Uterus (tissue), 4 donors: ENCODE results near the gene CACUL1. TPM values are rescaled to one million over a fixed set of nuclear protein-coding genes. Genes with fewer than 3 reads are reported as not detected.
A peak's percentile ranks its signal among the peaks of the same experiment; 100 is the strongest.
"Not testable (repeated sequence)": the region's sequence is repeated elsewhere in the genome, so short reads cannot be mapped to it uniquely, and the experiment has no call there.

Source experiments
- DNase-seq, 2 donors: peaks; one replicate each; pipeline ENCODE4 v3.0.0-alpha.2; 2019 to 2020
- H3K27ac ChIP-seq, 2 donors: fragments of 200-600 bp; sonication (generic); 1 replicate in 1 of 2; 2 replicates in 1 of 2; pipeline ENCODE4 v1.5.1; 2016 to 2018
- H3K27me3 ChIP-seq, 2 donors: fragments of 200-600 bp; sonication (generic); one replicate each; pipeline ENCODE4 v1.5.1; 2018 to 2019; ENCODE audit warnings: control low read depth in 1 of 2
- H3K36me3 ChIP-seq, 2 donors: fragments of 200-600 bp; sonication (generic); one replicate each; pipeline ENCODE4 v1.5.1; 2019; ENCODE audit warnings: control low read depth in 1 of 2
- H3K4me1 ChIP-seq, 2 donors: fragments of 200-600 bp; sonication (generic); one replicate each; pipeline ENCODE4 v1.5.1; 2018 to 2019; ENCODE audit warnings: control low read depth in 1 of 2
- H3K4me3 ChIP-seq, 2 donors: fragments of 200-600 bp; sonication (generic); 1 replicate in 1 of 2; 2 replicates in 1 of 2; pipeline ENCODE4 v1.5.1; 2018 to 2019; ENCODE audit warnings: mild to moderate bottlenecking in 1 of 2
- H3K9me3 ChIP-seq, 2 donors: fragments of 200-600 bp; sonication (generic); one replicate each; pipeline ENCODE4 v1.5.1; 2019; ENCODE audit warnings: control low read depth in 1 of 2
- POLR2A ChIP-seq, 2 donors: fragments of 450-650 bp; IDR thresholded peaks; one replicate each; pipeline ENCODE4 v1.6.1; 2016; ENCODE audit warnings: antibody characterized with exemption in 2 of 2, mild to moderate bottlenecking in 1 of 2, moderate library complexity in 1 of 2
- intact Hi-C: fragments of 100-400 bp; cut with DNase I; formaldehyde crosslinking; loops from one replicate; pipeline ENCODE4 v1.15.1; 2023; ENCODE audit warnings: low total_unique reads
- total RNA-seq, 4 donors: library from RNA; depleted of rRNA in 3 of 4; stranded (reverse); fragments of >200 nt in 3 of 4; gene quantifications; one replicate each; pipeline versions ENCODE4 v1.1.0 to v1.2.4, GENCODE V29; 2014 to 2023
- TF ChIP-seq, protein P1 (sequence below), 4 experiments: fragments of 200-600 bp in 2 of 4; fragments of 450-650 bp in 2 of 4; sonication (generic) in 2 of 4; IDR thresholded peaks; one replicate each; pipeline ENCODE4 v1.5.1; 2016 to 2019; ENCODE audit warnings: antibody characterized with exemption in 4 of 4, mild to moderate bottlenecking in 2 of 4, moderate library complexity in 1 of 4
- donor health status: DM: yes; HTN: yes; CAD: no.

CACUL1 gene
- total RNA-seq, 4 donors from 2014 or later = 24.8 to 61.0 (median 29.6) TPM

DNA sequence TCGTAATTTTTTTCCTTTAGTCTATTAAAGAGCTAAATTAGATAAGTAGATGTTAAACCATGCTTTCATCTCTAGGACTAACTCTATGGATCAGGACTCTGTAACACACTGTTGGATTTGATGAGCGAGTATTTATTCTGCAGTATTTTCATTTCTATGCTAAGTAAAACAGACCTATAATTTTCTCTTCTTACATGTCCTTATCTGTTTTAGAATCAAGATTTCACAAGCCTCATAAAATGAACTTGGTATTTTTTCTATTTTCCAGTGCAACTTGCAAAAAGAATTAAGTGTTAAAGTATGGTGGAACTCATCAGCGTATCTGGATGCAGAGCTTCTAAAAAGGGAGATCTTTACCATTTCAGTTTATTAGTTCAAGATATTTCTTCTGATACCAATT is 2.4 kb downstream of the CACUL1 start:
- peak overlapping the region in 1 of 2 donors; percentile 82 for H3K4me3 ChIP-seq
- intact Hi-C loops = no loop called here

DNA sequence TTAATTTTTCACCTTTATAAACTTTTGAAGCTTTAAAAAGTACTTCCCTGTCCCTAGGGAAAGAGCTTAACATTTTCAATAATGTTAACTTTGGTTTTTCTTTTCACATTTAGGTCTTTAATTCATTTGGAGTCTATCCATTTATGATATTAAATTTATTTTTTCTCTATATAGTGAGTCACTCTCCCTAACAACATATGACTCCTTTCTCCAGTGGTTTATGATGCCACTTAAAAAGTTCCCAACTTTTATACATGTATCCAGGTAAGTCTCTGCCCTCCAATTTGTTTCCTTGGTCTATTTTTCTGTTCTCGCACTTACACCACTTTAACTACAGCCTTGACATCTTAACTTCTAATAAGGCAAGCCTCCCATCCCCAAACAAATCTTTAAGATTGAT is 3.5 kb downstream of the CACUL1 start:
- Histone ChIP-seq H3K27ac (no peak overlapping the region), H3K27me3 (no peaks in the 10 kb centered on the region), H3K36me3 (no peaks in the 10 kb centered on the region), H3K9me3 (no peaks in the 10 kb centered on the region), H3K4me1 (no peaks in the 10 kb centered on the region), H3K4me3 (no peak overlapping the region)
- intact Hi-C loops = no loop called here
- no peak for DNase-seq
- no peak for TF ChIP-seq POLR2A (IDR thresholded peaks at IDR 0.05)
- TF ChIP-seq, protein P1, sequence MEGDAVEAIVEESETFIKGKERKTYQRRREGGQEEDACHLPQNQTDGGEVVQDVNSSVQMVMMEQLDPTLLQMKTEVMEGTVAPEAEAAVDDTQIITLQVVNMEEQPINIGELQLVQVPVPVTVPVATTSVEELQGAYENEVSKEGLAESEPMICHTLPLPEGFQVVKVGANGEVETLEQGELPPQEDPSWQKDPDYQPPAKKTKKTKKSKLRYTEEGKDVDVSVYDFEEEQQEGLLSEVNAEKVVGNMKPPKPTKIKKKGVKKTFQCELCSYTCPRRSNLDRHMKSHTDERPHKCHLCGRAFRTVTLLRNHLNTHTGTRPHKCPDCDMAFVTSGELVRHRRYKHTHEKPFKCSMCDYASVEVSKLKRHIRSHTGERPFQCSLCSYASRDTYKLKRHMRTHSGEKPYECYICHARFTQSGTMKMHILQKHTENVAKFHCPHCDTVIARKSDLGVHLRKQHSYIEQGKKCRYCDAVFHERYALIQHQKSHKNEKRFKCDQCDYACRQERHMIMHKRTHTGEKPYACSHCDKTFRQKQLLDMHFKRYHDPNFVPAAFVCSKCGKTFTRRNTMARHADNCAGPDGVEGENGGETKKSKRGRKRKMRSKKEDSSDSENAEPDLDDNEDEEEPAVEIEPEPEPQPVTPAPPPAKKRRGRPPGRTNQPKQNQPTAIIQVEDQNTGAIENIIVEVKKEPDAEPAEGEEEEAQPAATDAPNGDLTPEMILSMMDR (IDR thresholded peaks at IDR 0.05) = no peak

More for the DNA sequence above, 2.4 kb downstream of the CACUL1 start:
- peak overlapping the region in 1 of 2 donors; percentile 93 for H3K27ac ChIP-seq
- H3K27me3 ChIP-seq = no peaks in the 10 kb centered on the region
- no peak for DNase-seq
- no peaks in the 10 kb centered on the region for H3K36me3 ChIP-seq
- TF ChIP-seq, protein P1 (IDR thresholded peaks at IDR 0.05) = no peak
- TF ChIP-seq POLR2A (IDR thresholded peaks at IDR 0.05) = no peak
- no peaks in the 10 kb centered on the region for H3K9me3 ChIP-seq
- no peaks in the 10 kb centered on the region for H3K4me1 ChIP-seq

DNA sequence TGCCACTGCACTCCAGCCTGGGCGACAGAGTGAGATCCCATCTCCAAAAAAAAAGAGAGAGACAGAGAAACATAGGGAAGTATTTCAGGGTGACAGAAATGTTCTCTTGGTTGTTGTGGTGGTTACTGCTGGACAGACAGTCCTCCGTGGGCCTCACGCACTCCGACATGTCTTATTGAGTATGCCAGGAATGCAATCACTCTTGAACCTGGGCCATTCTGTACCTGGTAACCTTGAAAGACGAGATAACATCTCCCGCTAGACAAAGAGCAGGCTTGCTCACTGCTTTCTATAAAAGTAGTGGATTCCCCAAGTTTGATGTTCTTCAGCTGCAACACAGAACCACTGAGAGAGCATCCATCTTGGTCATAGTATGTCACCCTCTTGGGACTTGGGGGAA is 6.7 kb downstream of the CACUL1 start:
- H3K4me1 ChIP-seq = peaks cover 0 to 3% of the 10 kb centered on the region in 2 donors
- intact Hi-C loops = no loop called here
- no peak for TF ChIP-seq POLR2A (IDR thresholded peaks at IDR 0.05)

DNA sequence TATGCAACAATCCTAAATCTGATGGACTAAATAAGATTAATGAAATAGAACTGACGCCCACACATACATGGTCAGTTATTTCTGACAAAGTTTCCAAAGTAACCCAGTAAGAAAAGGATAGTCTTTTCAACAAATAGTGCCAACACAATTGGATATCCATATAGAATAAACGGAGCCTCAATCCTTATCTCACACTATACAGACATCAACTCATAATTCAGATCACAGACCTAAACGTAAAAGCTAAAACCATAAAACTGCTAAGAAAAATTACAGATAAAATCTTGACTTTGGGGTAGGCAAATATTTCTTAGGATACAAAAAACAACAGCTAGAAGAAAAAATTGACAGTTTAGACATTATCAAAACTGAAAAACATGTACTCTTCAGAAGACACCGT is 8.5 kb downstream of the CACUL1 start:
- Histone ChIP-seq H3K36me3 (no peaks in the 10 kb centered on the region), H3K27ac (peak overlapping the region; percentile 18 to 24), H3K4me3 (no peak overlapping the region), H3K4me1 (peaks cover 3 to 8% of the 10 kb centered on the region in 2 donors), H3K9me3 (no peaks in the 10 kb centered on the region), H3K27me3 (no peaks in the 10 kb centered on the region)
- no peak for TF ChIP-seq POLR2A (IDR thresholded peaks at IDR 0.05)
- TF ChIP-seq, protein P1 (IDR thresholded peaks at IDR 0.05) = no peak
- intact Hi-C loops = no loop called here
- DNase-seq = no peak

More for the DNA sequence above, 6.7 kb downstream of the CACUL1 start:
- Histone ChIP-seq H3K9me3 (no peaks in the 10 kb centered on the region), H3K27me3 (no peaks in the 10 kb centered on the region), H3K27ac (no peak overlapping the region), H3K4me3 (no peak overlapping the region), H3K36me3 (no peaks in the 10 kb centered on the region)
- DNase-seq = no peak

DNA sequence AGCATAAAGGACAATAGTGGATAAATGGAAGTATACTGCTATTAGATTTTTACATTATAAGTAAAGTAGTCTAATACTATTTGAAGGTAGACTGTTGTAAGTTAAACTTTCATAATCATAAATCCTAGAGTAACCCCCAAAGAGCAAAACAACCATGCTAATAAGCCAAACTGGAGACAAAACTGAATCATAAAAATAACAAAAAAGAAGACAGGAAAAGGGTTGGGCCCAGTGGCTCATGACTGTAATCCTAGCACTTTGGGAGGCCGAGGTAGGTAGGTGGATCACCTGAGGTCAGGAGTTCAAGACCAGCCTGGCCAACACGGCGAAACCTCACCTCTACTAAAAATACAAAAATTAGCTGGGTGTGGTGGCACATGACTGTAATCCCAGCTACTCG is 9.7 kb downstream of the CACUL1 start:
- H3K4me3 ChIP-seq = no peak overlapping the region
- intact Hi-C loops = no loop called here
- no peaks in the 10 kb centered on the region for H3K27me3 ChIP-seq
- H3K36me3 ChIP-seq = no peaks in the 10 kb centered on the region
- peaks cover 3 to 9% of the 10 kb centered on the region in 2 donors for H3K4me1 ChIP-seq
- TF ChIP-seq, protein P1 (IDR thresholded peaks at IDR 0.05) = no peak
- TF ChIP-seq POLR2A (IDR thresholded peaks at IDR 0.05) = no peak
- peak overlapping the region; percentile 8 to 65 for H3K27ac ChIP-seq
- no peaks in the 10 kb centered on the region for H3K9me3 ChIP-seq
- DNase-seq = no peak

DNA sequence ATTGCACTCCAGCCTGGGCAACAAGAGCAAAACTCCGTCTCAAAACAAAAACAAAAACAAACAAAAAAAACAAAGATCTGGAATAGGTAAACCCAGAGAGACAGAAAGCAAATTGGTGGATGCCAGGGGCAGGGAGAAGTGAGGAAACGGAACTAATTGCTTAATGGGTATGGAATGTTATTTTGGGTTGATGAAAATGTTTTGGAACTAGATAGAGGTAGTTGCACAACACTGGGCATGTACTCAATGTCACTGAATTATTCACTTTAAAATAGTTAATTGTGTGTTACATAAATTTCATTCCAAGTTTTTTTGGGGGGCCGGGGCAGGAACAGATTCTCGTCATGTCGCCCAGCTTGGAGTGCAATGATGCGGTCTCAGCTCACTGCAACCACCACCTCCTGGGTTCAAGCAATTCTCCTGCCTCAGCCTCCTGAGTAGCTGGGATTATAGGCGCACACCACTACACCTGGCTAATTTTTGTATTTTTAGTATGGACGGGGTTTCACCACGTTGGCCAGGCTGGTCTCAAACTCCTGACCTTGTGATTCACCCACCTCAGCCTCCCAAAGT is 10.3 kb downstream of the CACUL1 start:
- H3K4me1 ChIP-seq, DNase-seq, H3K4me3 ChIP-seq, H3K27me3 ChIP-seq, H3K36me3 ChIP-seq, H3K9me3 ChIP-seq, intact Hi-C loops: not testable (repeated sequence)
- H3K27ac ChIP-seq = peak overlapping the region; percentile 63 to 65
